Astrocyte of the spinal cord (primary cell): ENCODE data around the gene SLC25A30.

Experiments
- DNase-seq: peaks from one replicate; pipeline ENCODE4 v3.0.0; 2011; ENCODE audit warnings: low read depth, low spot score
- H3K4me3 ChIP-seq: 2 replicates; pipeline ENCODE4 v1.5.1; 2011; ENCODE audit warnings: low read depth, mild to moderate bottlenecking, low read length, moderate library complexity
- CTCF ChIP-seq: IDR thresholded peaks from 2 replicates; pipeline ENCODE4 v1.5.1; 2012; ENCODE audit warnings: low read depth, mild to moderate bottlenecking, low read length, inconsistent platforms
- in situ Hi-C: cut with HindIII; loops from 2 replicates; pipeline ENCODE4 v1.10.0; 2017; ENCODE audit warnings: low sequenced_read_pairs

Gene SLC25A30

GRCh38 chr13:45439781-45440462 lies 21.7 kb upstream of the SLC25A30 start:
- no peak for DNase-seq
- no peak overlapping the region for H3K4me3 ChIP-seq
- no peak for TF ChIP-seq CTCF
- in situ Hi-C loops: no loop called here

GRCh38 chr13:45439008-45439407 lies 20.8 kb upstream of the SLC25A30 start:
- in situ Hi-C loops: no loop called here
- DNase-seq: no peak
- TF ChIP-seq CTCF: no peak
- no peak overlapping the region for H3K4me3 ChIP-seq

GRCh38 chr13:45437947-45438346 lies 19.8 kb upstream of the SLC25A30 start:
- in situ Hi-C loops: no loop called here
- no peak for TF ChIP-seq CTCF
- H3K4me3 ChIP-seq: no peak overlapping the region
- no peak for DNase-seq

GRCh38 chr13:45436953-45437352 lies 18.8 kb upstream of the SLC25A30 start:
- no peak for DNase-seq
- TF ChIP-seq CTCF: no peak
- H3K4me3 ChIP-seq: no peak overlapping the region
- in situ Hi-C loops: no loop called here

- TF ChIP-seq CTCF: no peak
- in situ Hi-C loops: no loop called here
- H3K4me3 ChIP-seq: no peak overlapping the region
- no peak for DNase-seq
These were observed 18.2 kb upstream of the SLC25A30 start for GRCh38 chr13:45436332-45436731.

GRCh38 chr13:45434556-45435371 lies 16.6 kb upstream of the SLC25A30 start:
- in situ Hi-C loops: no loop called here
- DNase-seq: no peak
- TF ChIP-seq CTCF: no peak
- H3K4me3 ChIP-seq: no peak overlapping the region
